K562 (cell line): Measurements from ENCODE around the gene NPM1. TPM values are rescaled to one million over a fixed set of nuclear protein-coding genes. Genes with fewer than 3 reads are reported as not detected.
A peak's percentile ranks its signal among the peaks of the same experiment; 100 is the strongest.
"Not testable (repeated sequence)": the region's sequence is repeated elsewhere in the genome, so short reads cannot be mapped to it uniquely, and the experiment has no call there.

Experiments used
- ATAC-seq: fragments of 200-7000 bp; cut with Tn5 transposase; 3 replicates; pipeline ENCODE4 v1.9.1; 2020; ENCODE audit warnings: moderate library complexity
- BruUV-seq: library from RNA; stranded (reverse); fragments of 400-500 nt; replicated peaks from 2 replicates; lab custom pipeline; 2021; lab: Mats Ljungman, UMichigan
- CTCF ChIA-PET: fragments of 300-600 bp; formaldehyde crosslinking; extraction: SDS; loops from one replicate; lab custom pipeline; 2021; ENCODE audit warnings: low intra/inter-chr PET ratio; lab: Yijun Ruan, JAX
- POLR2A ChIA-PET: fragments of 300-600, 350-650 bp; sonication (Branson Sonifier 250); formaldehyde crosslinking; extraction: SDS; loops from one replicate; lab custom pipeline; 2021; ENCODE audit warnings: antibody characterized with exemption, inconsistent platforms; lab: Yijun Ruan, JAX
- DNase-seq, 4 experiments: peaks; one replicate each; pipeline versions ENCODE4 v3.0.0 to v3.0.0-alpha.2; 2011 to 2018; ENCODE audit warnings: low spot score in 3 of 4, mixed read lengths in 3 of 4; ENCODE audit errors: extremely low read depth in 1 of 4
- FAIRE-seq: peaks from 2 replicates; lab custom pipeline; 2011; peaks lifted over from hg19 to GRCh38; lab: Jason Lieb, UNC
- H2AFZ ChIP-seq: 2 replicates; pipeline ENCODE4 v1.6.0; 2011; ENCODE audit warnings: low read depth, low read length, control low read depth, inconsistent platforms
- H3K27ac ChIP-seq: fragments of 200-600 bp; 3 replicates; pipeline ENCODE4 v1.8.0; 2011; ENCODE audit warnings: low read depth, mild to moderate bottlenecking, control low read depth, inconsistent platforms, low read length, moderate library complexity, mixed read lengths; ENCODE audit errors: extremely low read depth
- H3K27me3 ChIP-seq, 2 experiments: fragments of 300-600 bp in 1 of 2; 2 replicates in 1 of 2; 3 replicates in 1 of 2; pipeline versions ENCODE4 v1.6.0 to v1.8.0; 2011; ENCODE audit warnings: inconsistent platforms in 2 of 2, low read length in 2 of 2, mild to moderate bottlenecking in 1 of 2, mixed read lengths in 1 of 2, moderate library complexity in 1 of 2; ENCODE audit not compliant: control insufficient read depth in 2 of 2, insufficient read depth in 2 of 2
- H3K36me3 ChIP-seq: fragments of 300-600 bp; 3 replicates; pipeline ENCODE4 v1.8.0; 2011; ENCODE audit warnings: mild to moderate bottlenecking, low read length, inconsistent platforms; ENCODE audit not compliant: control insufficient read depth, insufficient read depth
- H3K4me1 ChIP-seq, 2 experiments: fragments of 200-600 bp in 1 of 2; replicated peaks in 1 of 2; 2 replicates in 1 of 2; 3 replicates in 1 of 2; pipeline versions ENCODE4 v1.5.1 to v1.8.0; 2011; ENCODE audit warnings: inconsistent platforms in 2 of 2, low read length in 2 of 2, mild to moderate bottlenecking in 1 of 2, mixed read lengths in 1 of 2, moderate library complexity in 1 of 2; ENCODE audit not compliant: control insufficient read depth in 2 of 2, insufficient read depth in 2 of 2
- H3K4me2 ChIP-seq: 2 replicates; pipeline ENCODE4 v1.6.1; 2011; ENCODE audit warnings: low read length, control low read depth, inconsistent platforms, mixed read lengths; ENCODE audit not compliant: insufficient read depth
- H3K4me3 ChIP-seq: fragments of 200-600 bp; sonication (generic), shearing (Covaris generic); 2 replicates; pipeline ENCODE4 v1.5.1; 2016; ENCODE audit warnings: control low read depth, inconsistent platforms
- H3K79me2 ChIP-seq: fragments of 200-600 bp; 3 replicates; pipeline ENCODE4 v1.8.0; 2011; ENCODE audit warnings: low read length, inconsistent platforms; ENCODE audit not compliant: control insufficient read depth, insufficient read depth
- H3K9ac ChIP-seq, 2 experiments: 2 replicates each; pipeline versions ENCODE4 v1.6.0 to v1.6.1; 2011; ENCODE audit warnings: low read depth in 2 of 2, low read length in 2 of 2, control low read depth in 1 of 2, inconsistent platforms in 1 of 2, mild to moderate bottlenecking in 1 of 2, mixed read lengths in 1 of 2; ENCODE audit not compliant: insufficient read depth in 1 of 2
- H3K9me1 ChIP-seq: one replicate; pipeline ENCODE4 v1.6.0; 2011; ENCODE audit warnings: inconsistent platforms, mild to moderate bottlenecking, low read length, moderate library complexity; ENCODE audit not compliant: control insufficient read depth, insufficient read depth
- H3K9me3 ChIP-seq: replicated peaks from 2 replicates; pipeline ENCODE4 v1.5.1; 2011; ENCODE audit warnings: low read depth, low read length, inconsistent platforms; ENCODE audit not compliant: control insufficient read depth, insufficient read depth
- H4K20me1 ChIP-seq: replicated peaks from 2 replicates; pipeline ENCODE4 v1.6.1; 2011; ENCODE audit warnings: low read length, inconsistent platforms, mixed read lengths; ENCODE audit not compliant: control insufficient read depth, insufficient read depth
- RBFOX2 ChIP-seq: fragments of 200-400 bp; formaldehyde crosslinking; IDR thresholded peaks from 2 replicates; pipeline ENCODE4 v1.6.1; 2017; ENCODE audit warnings: low read depth, mild to moderate bottlenecking, low read length, moderate library complexity
- WGBS: fragments of 100-300 bp; shearing (Covaris generic); methylation state at CpG from one replicate; pipeline ENCODE4 v1.1.6; 2016; ENCODE audit warnings: low coverage, mixed read lengths; ENCODE audit not compliant: insufficient coverage; ENCODE audit errors: missing lambda C conversion rate; 5-methylcytosine and 5-hydroxymethylcytosine counted together
- in situ Hi-C: fragments of 300-500 bp; cut with MboI; formaldehyde crosslinking; loops from 4 replicates; pipeline ENCODE4 v1.15.0; 2018; ENCODE audit warnings: inconsistent platforms, mixed read lengths
- intact Hi-C: fragments of 100-400 bp; cut with micrococcal nuclease; formaldehyde crosslinking; loops from 2 replicates; pipeline ENCODE4 v1.14.2; 2022
- polyA plus RNA-seq, 8 experiments: library from polyadenylated mRNA; depleted of rRNA in 4 of 8; stranded (reverse) in 5 of 8; unstranded in 3 of 8; fragments of >200 nt; fragmentation: Nextera tagmentation in 2 of 8; fragmentation: Illumina TruSeq in 1 of 8; extraction: Ambion mirVana in 2 of 8; extraction: Trizol in 1 of 8; gene quantifications; 2 replicates each; pipeline versions ENCODE4 v1.2.1 to v1.2.3, GENCODE V29; 2011 to 2014; ENCODE audit warnings: inconsistent platforms in 1 of 8, missing spikeins in 1 of 8
- total RNA-seq, 7 experiments: library from RNA; depleted of rRNA in 6 of 7; stranded (reverse); fragments of >200 nt in 6 of 7; fragmentation: Illumina TruSeq in 2 of 7; extraction: Trizol in 2 of 7; gene quantifications; 2 replicates each; pipeline versions ENCODE4 v1.2.1 to v1.2.3, GENCODE V29; 2011 to 2021; ENCODE audit warnings: low replicate concordance in 1 of 7
- TF ChIP-seq, protein P1 (sequence below), 2 experiments: fragments of 450-650 bp in 1 of 2; IDR thresholded peaks; 2 replicates each; pipeline ENCODE4 v1.6.1; 2011 to 2017; ENCODE audit warnings: low read depth in 2 of 2, antibody characterized with exemption in 1 of 2, borderline replicate concordance in 1 of 2, low read length in 1 of 2, mild to moderate bottlenecking in 1 of 2, mixed read lengths in 1 of 2; ENCODE audit not compliant: control insufficient read depth in 1 of 2

The NPM1 gene
- total and polyA plus RNA-seq, 9 of the 15 experiments (the other 6 are each of a cell fraction or from before 2014, with no cell fraction given): 2,438 to 6,909 (median 5,639) TPM

DNA sequence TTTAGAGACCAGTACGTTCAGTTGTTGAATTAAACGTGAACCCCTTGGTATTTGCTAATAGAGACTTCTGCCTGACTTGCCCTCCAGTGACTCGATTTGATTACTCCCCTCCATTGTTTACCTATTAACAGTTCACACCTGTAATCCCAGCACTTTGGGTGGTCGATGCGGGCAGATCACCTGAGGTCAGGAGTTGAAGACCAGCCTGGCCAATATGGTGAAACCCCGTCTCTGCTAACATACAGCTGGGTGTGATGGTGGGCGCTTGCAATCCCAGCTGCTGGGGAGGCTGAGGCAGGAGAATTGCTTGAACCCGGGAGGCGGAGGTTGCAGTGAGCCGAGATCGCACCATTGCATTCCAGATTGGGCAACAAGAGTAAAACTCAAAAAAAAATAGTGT is 8.9 kb downstream of the NPM1 start:
- DNase-seq, H3K9me3 ChIP-seq, in situ Hi-C loops, H2AFZ ChIP-seq, intact Hi-C loops, H3K27me3 ChIP-seq, BruUV-seq, H3K9ac ChIP-seq, H3K9me1 ChIP-seq, H3K4me2 ChIP-seq, ATAC-seq, CTCF ChIA-PET, H3K4me3 ChIP-seq, FAIRE-seq, H3K27ac ChIP-seq: not testable (repeated sequence)
- Histone ChIP-seq H3K79me2 (peaks cover 100% of the 10 kb centered on the region), H3K36me3 (peaks cover 100% of the 10 kb centered on the region), H3K4me1 (peaks cover 4 to 15% of the 10 kb centered on the region in 2 experiments; a peak in 4 of 5 replicates), H4K20me1 (peaks cover 80% of the 10 kb centered on the region)
- POLR2A ChIA-PET: interaction anchor here (0.6 to 0.7 kb wide), 2 partner anchors 318 to 506 kb away, joined by 3 to 4 read pairs; no protein-coding TSS in a partner anchor
- TF ChIP-seq, protein P1, sequence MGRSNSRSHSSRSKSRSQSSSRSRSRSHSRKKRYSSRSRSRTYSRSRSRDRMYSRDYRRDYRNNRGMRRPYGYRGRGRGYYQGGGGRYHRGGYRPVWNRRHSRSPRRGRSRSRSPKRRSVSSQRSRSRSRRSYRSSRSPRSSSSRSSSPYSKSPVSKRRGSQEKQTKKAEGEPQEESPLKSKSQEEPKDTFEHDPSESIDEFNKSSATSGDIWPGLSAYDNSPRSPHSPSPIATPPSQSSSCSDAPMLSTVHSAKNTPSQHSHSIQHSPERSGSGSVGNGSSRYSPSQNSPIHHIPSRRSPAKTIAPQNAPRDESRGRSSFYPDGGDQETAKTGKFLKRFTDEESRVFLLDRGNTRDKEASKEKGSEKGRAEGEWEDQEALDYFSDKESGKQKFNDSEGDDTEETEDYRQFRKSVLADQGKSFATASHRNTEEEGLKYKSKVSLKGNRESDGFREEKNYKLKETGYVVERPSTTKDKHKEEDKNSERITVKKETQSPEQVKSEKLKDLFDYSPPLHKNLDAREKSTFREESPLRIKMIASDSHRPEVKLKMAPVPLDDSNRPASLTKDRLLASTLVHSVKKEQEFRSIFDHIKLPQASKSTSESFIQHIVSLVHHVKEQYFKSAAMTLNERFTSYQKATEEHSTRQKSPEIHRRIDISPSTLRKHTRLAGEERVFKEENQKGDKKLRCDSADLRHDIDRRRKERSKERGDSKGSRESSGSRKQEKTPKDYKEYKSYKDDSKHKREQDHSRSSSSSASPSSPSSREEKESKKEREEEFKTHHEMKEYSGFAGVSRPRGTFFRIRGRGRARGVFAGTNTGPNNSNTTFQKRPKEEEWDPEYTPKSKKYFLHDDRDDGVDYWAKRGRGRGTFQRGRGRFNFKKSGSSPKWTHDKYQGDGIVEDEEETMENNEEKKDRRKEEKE (IDR thresholded peaks at IDR 0.05; ENCODE audit: borderline replicate concordance in 1 of 2, control insufficient read depth in 1 of 2, low read depth in 2 of 2, low read length in 1 of 2): 0 out of 4 replicates have a peak, but pooled peaks of 1 of the 2 experiments have one; percentile 49
- 0 out of 2 replicates have a peak, but pooled peaks have one; percentile 48 for TF ChIP-seq RBFOX2
- WGBS: 77% methylated on average over 11 of the region's 11 CpGs
